ENCODE measurements around the gene REPIN1. TPM values are rescaled to one million over a fixed set of nuclear protein-coding genes. Genes with fewer than 3 reads are reported as not detected.

Gene REPIN1
- total RNA-seq, 1 donor from 2014 or later: 224 TPM

DNA sequence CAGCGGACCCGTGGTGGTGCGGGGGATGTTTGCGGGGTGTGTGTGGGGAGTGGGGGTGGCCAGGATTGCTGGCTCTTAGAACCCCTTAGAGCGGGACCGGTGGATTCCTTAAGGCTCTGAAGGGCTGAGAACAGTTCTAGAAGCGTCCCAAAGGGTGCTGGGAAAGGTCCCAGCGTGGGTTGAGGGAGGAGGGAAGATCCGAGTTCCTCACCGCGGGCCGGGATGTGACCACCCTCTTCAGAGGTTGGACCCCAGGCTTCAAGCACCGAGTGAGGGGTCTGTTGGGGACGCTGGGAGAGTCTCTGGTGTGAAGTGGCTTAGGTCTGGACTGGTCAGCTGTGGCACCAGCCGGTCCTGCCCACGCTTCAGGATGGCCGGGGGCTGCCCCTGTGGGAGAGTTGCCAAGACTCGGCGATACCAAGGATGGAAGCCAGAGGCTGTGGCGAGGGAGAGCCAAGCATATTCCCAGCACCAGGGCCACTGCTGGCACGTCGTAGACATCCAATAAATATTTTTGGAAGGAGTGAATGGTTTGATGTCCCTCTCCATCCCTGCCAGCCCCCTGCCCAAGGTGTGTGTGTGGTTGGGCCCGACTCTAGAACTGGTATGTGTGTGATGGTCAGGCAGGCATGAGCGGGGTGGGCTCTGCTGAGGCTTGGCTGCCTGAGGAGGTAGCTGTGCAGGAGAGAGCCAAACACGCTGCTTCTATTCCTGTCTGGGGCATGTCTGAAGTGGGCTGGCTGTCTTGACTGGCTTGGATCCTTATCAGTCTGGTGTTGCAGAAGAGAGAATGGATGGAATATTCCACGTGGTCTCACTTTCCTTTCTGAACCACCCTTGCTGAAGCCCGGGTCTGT lies 29.7 kb downstream of the REPIN1 start:
- H3K9me3 Mint-ChIP-seq: no peaks in the 10 kb centered on the region
- H3K4me3 Mint-ChIP-seq: no peak overlapping the region
- H3K27ac Mint-ChIP-seq (ENCODE audit: unreplicated experiment): no peak overlapping the region
- no peaks in the 10 kb centered on the region for H3K36me3 Mint-ChIP-seq (ENCODE audit: low read depth)
- H3K4me1 Mint-ChIP-seq: peaks cover 75% of the 10 kb centered on the region
- no peaks in the 10 kb centered on the region for H3K27me3 Mint-ChIP-seq (ENCODE audit: low read depth)
- DNase-seq (ENCODE audit: low read depth, low spot score): no peak
- TF ChIP-seq, protein P1, sequence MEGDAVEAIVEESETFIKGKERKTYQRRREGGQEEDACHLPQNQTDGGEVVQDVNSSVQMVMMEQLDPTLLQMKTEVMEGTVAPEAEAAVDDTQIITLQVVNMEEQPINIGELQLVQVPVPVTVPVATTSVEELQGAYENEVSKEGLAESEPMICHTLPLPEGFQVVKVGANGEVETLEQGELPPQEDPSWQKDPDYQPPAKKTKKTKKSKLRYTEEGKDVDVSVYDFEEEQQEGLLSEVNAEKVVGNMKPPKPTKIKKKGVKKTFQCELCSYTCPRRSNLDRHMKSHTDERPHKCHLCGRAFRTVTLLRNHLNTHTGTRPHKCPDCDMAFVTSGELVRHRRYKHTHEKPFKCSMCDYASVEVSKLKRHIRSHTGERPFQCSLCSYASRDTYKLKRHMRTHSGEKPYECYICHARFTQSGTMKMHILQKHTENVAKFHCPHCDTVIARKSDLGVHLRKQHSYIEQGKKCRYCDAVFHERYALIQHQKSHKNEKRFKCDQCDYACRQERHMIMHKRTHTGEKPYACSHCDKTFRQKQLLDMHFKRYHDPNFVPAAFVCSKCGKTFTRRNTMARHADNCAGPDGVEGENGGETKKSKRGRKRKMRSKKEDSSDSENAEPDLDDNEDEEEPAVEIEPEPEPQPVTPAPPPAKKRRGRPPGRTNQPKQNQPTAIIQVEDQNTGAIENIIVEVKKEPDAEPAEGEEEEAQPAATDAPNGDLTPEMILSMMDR (conservative IDR thresholded peaks at IDR 0.05): no peak

DNA sequence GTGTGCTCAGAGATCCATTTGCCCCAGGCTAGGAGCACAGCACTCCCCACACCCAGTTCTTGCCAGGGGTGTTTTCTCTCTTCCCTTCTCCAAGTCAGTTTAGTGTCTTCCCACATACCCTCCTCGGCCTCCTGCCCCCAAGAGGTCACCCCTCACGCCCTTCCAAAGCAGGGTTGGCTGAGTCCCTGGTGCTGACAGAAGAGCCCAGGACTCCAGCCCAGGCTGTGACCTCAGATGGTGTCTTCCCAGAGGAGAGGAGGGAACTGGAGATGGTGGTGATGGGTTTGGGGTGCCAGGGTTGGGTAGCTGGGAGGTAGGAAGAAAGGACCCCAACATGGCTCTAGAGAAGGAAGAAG lies 30.3 kb downstream of the REPIN1 start:
- Mint-ChIP-seq H3K4me1 (peaks cover 81% of the 10 kb centered on the region), H3K27ac (ENCODE audit: unreplicated experiment) (no peak overlapping the region)
- TF ChIP-seq, protein P1 (conservative IDR thresholded peaks at IDR 0.05): no peak

DNA sequence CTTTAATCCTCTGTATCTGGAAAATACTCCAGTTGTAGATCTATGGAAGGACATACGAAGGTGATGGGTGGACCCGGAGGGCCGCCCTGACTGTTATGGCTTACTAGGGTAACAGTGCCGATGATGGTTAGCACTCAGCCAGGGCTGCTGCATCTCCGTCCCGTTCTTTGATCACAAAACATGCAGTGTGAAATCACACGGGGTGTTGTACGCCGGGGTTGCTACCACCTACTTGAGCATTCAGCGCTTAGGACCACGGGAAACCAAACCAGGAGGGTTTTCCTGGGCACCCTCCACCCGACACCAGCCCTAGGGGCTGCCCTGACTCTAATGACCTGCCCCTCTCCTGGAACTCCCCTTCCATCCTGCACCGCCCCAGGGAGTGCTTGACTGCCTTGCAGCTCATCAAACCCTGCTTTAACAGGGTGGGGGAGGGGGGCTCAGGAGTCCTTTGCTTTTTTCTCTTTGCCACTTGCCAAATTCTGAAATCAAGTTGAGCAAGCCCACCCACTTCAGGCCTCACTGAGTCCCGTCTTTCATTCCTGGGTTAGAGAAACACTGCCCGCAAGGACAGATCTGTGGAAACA lies 30.9 kb downstream of the REPIN1 start:
- peak overlapping the region; percentile 75 for H3K4me3 Mint-ChIP-seq
- TF ChIP-seq, protein P1 (conservative IDR thresholded peaks at IDR 0.05): no peak
- no peak for DNase-seq (ENCODE audit: low read depth, low spot score)

More for the DNA sequence above, 30.3 kb downstream of the REPIN1 start:
- Mint-ChIP-seq H3K4me3 (no peak overlapping the region), H3K27me3 (ENCODE audit: low read depth) (no peaks in the 10 kb centered on the region), H3K36me3 (ENCODE audit: low read depth) (no peaks in the 10 kb centered on the region), H3K9me3 (no peaks in the 10 kb centered on the region)
- no peak for DNase-seq (ENCODE audit: low read depth, low spot score)

DNA sequence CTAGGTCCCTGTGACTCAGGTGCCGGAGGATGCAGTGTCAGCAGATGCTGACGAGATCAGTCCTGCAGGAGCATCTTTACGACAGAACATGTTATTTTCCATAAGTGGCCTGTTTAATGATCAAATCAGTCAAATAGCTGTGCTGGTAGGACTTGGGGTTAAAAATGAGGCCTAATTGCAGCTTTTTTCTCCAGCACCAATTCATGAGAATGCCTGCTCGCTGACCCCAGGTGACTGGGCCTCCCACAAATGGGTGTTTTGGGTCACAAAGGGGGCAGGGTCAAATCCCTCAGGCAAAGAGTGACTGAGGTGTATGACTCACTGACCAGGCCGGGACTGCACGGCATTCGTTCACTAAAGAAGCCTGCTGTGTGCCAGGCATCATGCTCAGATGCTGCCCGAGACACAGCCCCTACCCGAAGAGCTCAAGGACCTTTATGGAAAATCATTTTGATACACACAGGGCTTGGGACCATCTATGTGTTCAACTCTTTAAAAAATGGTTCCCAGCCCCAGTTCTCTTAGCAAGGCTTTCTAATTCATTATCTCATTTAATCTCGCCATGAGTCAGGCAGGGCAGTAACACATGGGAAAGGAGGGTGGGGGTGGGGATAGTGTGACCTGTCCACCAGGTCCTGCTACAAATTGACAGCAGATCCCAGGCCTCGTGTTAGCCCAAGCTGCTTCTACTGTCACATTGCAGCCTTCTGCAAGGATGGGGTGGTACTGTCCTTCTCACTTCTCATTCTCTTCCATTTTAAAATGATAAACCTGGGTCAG lies 31.6 kb downstream of the REPIN1 start:
- Mint-ChIP-seq H3K4me3 (peak overlapping the region; percentile 75), H3K27me3 (ENCODE audit: low read depth) (no peaks in the 10 kb centered on the region), H3K27ac (ENCODE audit: unreplicated experiment) (peak overlapping the region; percentile 88), H3K4me1 (peaks cover 78% of the 10 kb centered on the region), H3K36me3 (ENCODE audit: low read depth) (no peaks in the 10 kb centered on the region), H3K9me3 (no peaks in the 10 kb centered on the region)
- TF ChIP-seq, protein P1 (conservative IDR thresholded peaks at IDR 0.05): no peak
- DNase-seq (ENCODE audit: low read depth, low spot score): no peak

More for the DNA sequence above, 30.9 kb downstream of the REPIN1 start:
- H3K36me3 Mint-ChIP-seq (ENCODE audit: low read depth): no peaks in the 10 kb centered on the region
- peaks cover 83% of the 10 kb centered on the region for H3K4me1 Mint-ChIP-seq
- no peaks in the 10 kb centered on the region for H3K9me3 Mint-ChIP-seq
- peak overlapping the region; percentile 57 for H3K27ac Mint-ChIP-seq (ENCODE audit: unreplicated experiment)
- H3K27me3 Mint-ChIP-seq (ENCODE audit: low read depth): no peaks in the 10 kb centered on the region

DNA sequence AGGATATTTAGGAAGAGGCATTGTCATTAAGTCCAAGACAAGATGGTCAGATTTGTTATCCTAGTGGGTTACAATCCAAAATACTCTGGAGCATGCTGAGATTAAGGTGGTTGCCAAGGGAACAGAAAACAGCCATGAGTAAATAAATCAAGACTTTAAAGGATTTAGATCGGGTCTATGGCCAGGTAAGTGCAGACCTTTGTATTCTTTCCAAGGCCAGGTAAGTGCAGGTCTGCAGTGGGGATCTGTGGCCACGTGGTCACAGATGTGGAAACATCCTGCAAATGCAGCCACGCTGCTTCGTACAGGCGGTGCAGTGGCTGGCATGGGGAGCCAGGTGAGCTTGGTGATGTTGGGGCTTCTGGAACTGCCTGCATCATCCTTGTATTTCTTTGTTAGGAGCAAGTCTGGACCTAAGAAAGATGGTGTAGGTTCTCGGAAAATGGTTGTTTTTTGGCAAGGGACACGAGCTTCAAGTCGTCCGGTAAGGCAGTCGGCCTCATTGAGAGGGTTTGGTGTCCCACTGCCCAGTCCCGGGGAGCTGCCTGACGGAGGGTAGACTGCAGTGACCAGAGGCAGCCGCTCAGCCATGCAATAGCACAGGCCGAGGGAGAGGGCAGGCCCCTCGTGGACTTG lies 32.3 kb downstream of the REPIN1 start:
- H3K27me3 Mint-ChIP-seq (ENCODE audit: low read depth): no peaks in the 10 kb centered on the region
- H3K27ac Mint-ChIP-seq (ENCODE audit: unreplicated experiment): peak overlapping the region; percentile 88
- no peak for DNase-seq (ENCODE audit: low read depth, low spot score)
- TF ChIP-seq, protein P1 (conservative IDR thresholded peaks at IDR 0.05): no peak
- no peaks in the 10 kb centered on the region for H3K36me3 Mint-ChIP-seq (ENCODE audit: low read depth)
- peak overlapping the region; percentile 75 for H3K4me3 Mint-ChIP-seq
- H3K4me1 Mint-ChIP-seq: peaks cover 76% of the 10 kb centered on the region
- H3K9me3 Mint-ChIP-seq: no peaks in the 10 kb centered on the region

All from neural crest cell (in vitro differentiated cells).